H9 (cell line): ENCODE measurements around the gene TNRC18. TPM values are rescaled to one million over a fixed set of nuclear protein-coding genes. Genes with fewer than 3 reads are reported as not detected.
"Not testable (repeated sequence)": the region's sequence is repeated elsewhere in the genome, so short reads cannot be mapped to it uniquely, and the experiment has no call there.

Source experiments
- DNase-seq: peaks from one replicate; pipeline ENCODE4 v3.0.0-alpha.2; 2017
- H2AFZ ChIP-seq: one replicate; pipeline ENCODE4 v1.6.1; 2013; ENCODE audit warnings: mild to moderate bottlenecking, low read length, control low read depth, moderate library complexity
- H2AK5ac ChIP-seq: 2 replicates; pipeline ENCODE4 v1.6.1; 2013; ENCODE audit warnings: low read length, control low read depth, mixed read lengths; ENCODE audit not compliant: insufficient read length
- H2BK120ac ChIP-seq: one replicate; pipeline ENCODE4 v1.6.1; 2013; ENCODE audit warnings: low read depth, mild to moderate bottlenecking, low read length, control low read depth, inconsistent platforms; ENCODE audit not compliant: poor library complexity, severe bottlenecking
- H2BK12ac ChIP-seq: 2 replicates; pipeline ENCODE4 v1.6.1; 2013; ENCODE audit warnings: low read length, control low read depth, mixed read lengths, low read depth; ENCODE audit not compliant: insufficient read length
- H2BK15ac ChIP-seq: 2 replicates; pipeline ENCODE4 v1.6.1; 2013; ENCODE audit warnings: low read depth, low read length, control low read depth
- H2BK20ac ChIP-seq: one replicate; pipeline ENCODE4 v1.6.1; 2013; ENCODE audit warnings: low read depth, mild to moderate bottlenecking, low read length, control low read depth, inconsistent platforms; ENCODE audit not compliant: poor library complexity, severe bottlenecking
- H2BK5ac ChIP-seq: 2 replicates; pipeline ENCODE4 v1.6.1; 2013; ENCODE audit warnings: low read length, control low read depth, mixed read lengths; ENCODE audit not compliant: insufficient read length
- H3K14ac ChIP-seq: 2 replicates; pipeline ENCODE4 v1.6.1; 2013; ENCODE audit warnings: low read length, control low read depth; ENCODE audit not compliant: insufficient read depth
- H3K18ac ChIP-seq: 2 replicates; pipeline ENCODE4 v1.6.1; 2013; ENCODE audit warnings: low read depth, mild to moderate bottlenecking, mixed read lengths, low read length, control low read depth; ENCODE audit not compliant: insufficient read length
- H3K23ac ChIP-seq: 2 replicates; pipeline ENCODE4 v1.6.1; 2013; ENCODE audit warnings: low read length, control low read depth, mixed read lengths, low read depth; ENCODE audit not compliant: insufficient read length
- H3K23me2 ChIP-seq: 2 replicates; pipeline ENCODE4 v1.6.1; 2013; ENCODE audit warnings: low read depth, mild to moderate bottlenecking, mixed read lengths, low read length, control low read depth; ENCODE audit not compliant: insufficient read length, poor library complexity, severe bottlenecking
- H3K27ac ChIP-seq: 2 replicates; pipeline ENCODE4 v1.5.1; 2013; ENCODE audit warnings: low read length, control low read depth, mixed read lengths, low read depth; ENCODE audit not compliant: insufficient read length
- H3K27me3 ChIP-seq: 2 replicates; pipeline ENCODE4 v1.6.1; 2013; ENCODE audit warnings: low read length, control low read depth, inconsistent platforms; ENCODE audit not compliant: insufficient read depth
- H3K4ac ChIP-seq: 2 replicates; pipeline ENCODE4 v1.6.1; 2013; ENCODE audit warnings: low read depth, mild to moderate bottlenecking, control low read depth, inconsistent platforms, low read length, moderate library complexity
- H3K4me1 ChIP-seq: 2 replicates; pipeline ENCODE4 v1.6.1; 2013; ENCODE audit warnings: low read length, control low read depth, inconsistent platforms; ENCODE audit not compliant: insufficient read depth
- H3K4me2 ChIP-seq: 2 replicates; pipeline ENCODE4 v1.6.1; 2013; ENCODE audit warnings: low read length, control low read depth, mixed read lengths; ENCODE audit not compliant: insufficient read length, insufficient read depth
- H3K56ac ChIP-seq: 2 replicates; pipeline ENCODE4 v1.6.1; 2013; ENCODE audit warnings: low read depth, mild to moderate bottlenecking, mixed read lengths, low read length, control low read depth; ENCODE audit not compliant: insufficient read length
- H3K79me1 ChIP-seq: 2 replicates; pipeline ENCODE4 v1.6.1; 2013; ENCODE audit warnings: low read depth, mild to moderate bottlenecking, moderate library complexity, low read length, control low read depth, inconsistent platforms; ENCODE audit not compliant: insufficient read depth, poor library complexity, severe bottlenecking
- H3K79me2 ChIP-seq: 2 replicates; pipeline ENCODE4 v1.6.1; 2013; ENCODE audit warnings: low read length, control low read depth, inconsistent platforms; ENCODE audit not compliant: insufficient read depth
- H3K9ac ChIP-seq: 2 replicates; pipeline ENCODE4 v1.6.1; 2013; ENCODE audit warnings: low read length, control low read depth, mixed read lengths; ENCODE audit not compliant: insufficient read length; ENCODE audit errors: extremely low read depth
- H3K9me3 ChIP-seq: one replicate; pipeline ENCODE4 v1.6.1; 2013; ENCODE audit warnings: low read depth, low read length, inconsistent platforms; ENCODE audit not compliant: control insufficient read depth
- H3T11ph ChIP-seq: one replicate; pipeline ENCODE4 v1.6.1; 2013; ENCODE audit warnings: mild to moderate bottlenecking, low read length, control low read depth, inconsistent platforms
- H4K20me1 ChIP-seq: one replicate; pipeline ENCODE4 v1.6.1; 2013; ENCODE audit not compliant: control insufficient read depth, insufficient read length, insufficient read depth
- H4K5ac ChIP-seq: 2 replicates; pipeline ENCODE4 v1.6.1; 2013; ENCODE audit warnings: low read depth, mild to moderate bottlenecking, mixed read lengths, low read length, control low read depth; ENCODE audit not compliant: insufficient read length
- H4K8ac ChIP-seq: replicated peaks from 2 replicates; pipeline ENCODE4 v1.6.1; 2013; ENCODE audit warnings: low read length, control low read depth, mixed read lengths, low read depth; ENCODE audit not compliant: insufficient read length
- H4K91ac ChIP-seq: 2 replicates; pipeline ENCODE4 v1.6.1; 2013; ENCODE audit warnings: low read depth, mild to moderate bottlenecking, moderate library complexity, mixed read lengths, low read length, control low read depth; ENCODE audit not compliant: insufficient read length
- H3K27ac Mint-ChIP-seq, 3 experiments: 2 replicates in 2 of 3; 3 replicates in 1 of 3; pipeline ENCODE4 v1.8.0; 2020 to 2021; ENCODE audit warnings: mixed read lengths in 3 of 3, mild to moderate bottlenecking in 1 of 3, moderate library complexity in 1 of 3
- H3K27me3 Mint-ChIP-seq: 2 replicates; pipeline ENCODE4 v1.8.0; 2021; ENCODE audit warnings: low read depth, mild to moderate bottlenecking, moderate library complexity, mixed read lengths
- H3K36me3 Mint-ChIP-seq, 3 experiments: 2 replicates in 2 of 3; 3 replicates in 1 of 3; pipeline ENCODE4 v1.8.0; 2020 to 2021; ENCODE audit warnings: low read depth in 3 of 3, mixed read lengths in 3 of 3; ENCODE audit not compliant: insufficient read depth in 1 of 3
- H3K4me1 Mint-ChIP-seq, 2 experiments: 2 replicates each; pipeline ENCODE4 v1.8.0; 2020; ENCODE audit warnings: mixed read lengths in 2 of 2
- H3K4me3 Mint-ChIP-seq, 2 experiments: 2 replicates in 1 of 2; 3 replicates in 1 of 2; pipeline ENCODE4 v1.8.0; 2020 to 2021; ENCODE audit warnings: mild to moderate bottlenecking in 2 of 2, mixed read lengths in 2 of 2, moderate library complexity in 1 of 2
- H3K9me3 Mint-ChIP-seq, 2 experiments: 2 replicates in 1 of 2; 3 replicates in 1 of 2; pipeline ENCODE4 v1.8.0; 2020; ENCODE audit warnings: mild to moderate bottlenecking in 2 of 2, mixed read lengths in 2 of 2, moderate library complexity in 1 of 2
- CTCF ChIP-seq: fragments of 200-600 bp; sonication (generic); conservative IDR thresholded peaks from 3 replicates; pipeline ENCODE4 v1.8.0; 2021; ENCODE audit warnings: antibody characterized with exemption, mild to moderate bottlenecking
- WGBS: extraction: QIAGEN DNeasy Blood & Tissue Kit; methylation state at CpG from one replicate; pipeline ENCODE4 v1.1.7; 2013; ENCODE audit warnings: missing lambda C conversion rate, low lambda C conversion rate, mixed read lengths; ENCODE audit not compliant: insufficient read length; ENCODE audit errors: extremely low coverage; 5-methylcytosine and 5-hydroxymethylcytosine counted together
- total RNA-seq: library from RNA; stranded (reverse); gene quantifications from 2 replicates; pipeline ENCODE4 v1.2.1, GENCODE V29; 2021

TNRC18 gene
- total RNA-seq, 1 experiment from 2014 or later = 21.2 TPM

- Histone ChIP-seq H2BK120ac (no peak overlapping the region), H3K56ac (no peak overlapping the region), H2BK20ac (no peak overlapping the region), H2BK15ac (no peak overlapping the region), H3K79me2 (no peaks in the 10 kb centered on the region), H2BK5ac (no peak overlapping the region), H3T11ph (no peak overlapping the region), H2AK5ac (no peak overlapping the region), H4K91ac (no peak overlapping the region), H3K23ac (no peak overlapping the region), H3K14ac (no peak overlapping the region), H3K4ac (no peak overlapping the region), H4K5ac (no peak overlapping the region), H3K27ac (no peak overlapping the region), H3K9me3 (no peaks in the 10 kb centered on the region), H3K4me1 (no peaks in the 10 kb centered on the region), H3K79me1 (no peaks in the 10 kb centered on the region), H2AFZ (no peak overlapping the region), H3K23me2 (no peaks in the 10 kb centered on the region), H3K4me2 (no peak overlapping the region), H3K9ac (no peak overlapping the region), H4K20me1 (no peaks in the 10 kb centered on the region), H3K27me3 (no peaks in the 10 kb centered on the region), H2BK12ac (no peak overlapping the region), H3K18ac (no peak overlapping the region), H4K8ac (no peak overlapping the region)
- H3K4me1 Mint-ChIP-seq = no peaks in the 10 kb centered on the region
- no peaks in the 10 kb centered on the region for H3K27me3 Mint-ChIP-seq
- H3K36me3 Mint-ChIP-seq = peaks cover 0 to 8% (median 0%) of the 10 kb centered on the region in 3 experiments; a peak in 3 of 7 replicates
- no peak overlapping the region for H3K27ac Mint-ChIP-seq
- no peak for DNase-seq
- no CpG with 5 or more reads among the region's 25 CpGs for WGBS
- H3K9me3 Mint-ChIP-seq = no peaks in the 10 kb centered on the region
- TF ChIP-seq CTCF = no peak
- H3K4me3 Mint-ChIP-seq = no peak overlapping the region
These were observed 114.5 kb downstream of the TNRC18 start for GRCh38 chr7:5309146-5309545.

- not testable (repeated sequence) for H3K9me3 ChIP-seq
These were observed 116.2 kb downstream of the TNRC18 start for GRCh38 chr7:5307221-5308142.

More at GRCh38 chr7:5307221-5308142, 116.2 kb downstream of the TNRC18 start:
- not testable (repeated sequence) for H2AK5ac ChIP-seq, H2BK5ac ChIP-seq, H2AFZ ChIP-seq, H2BK15ac ChIP-seq, H3K4me1 ChIP-seq, H2BK120ac ChIP-seq, H3K27me3 ChIP-seq, H3K27ac Mint-ChIP-seq, H3T11ph ChIP-seq, H3K79me1 ChIP-seq, H4K5ac ChIP-seq, H3K4me1 Mint-ChIP-seq, H3K23me2 ChIP-seq, H2BK20ac ChIP-seq, H3K4me3 Mint-ChIP-seq, H4K8ac ChIP-seq, H3K14ac ChIP-seq, H3K23ac ChIP-seq, H3K9me3 Mint-ChIP-seq, H3K79me2 ChIP-seq, H3K4ac ChIP-seq, DNase-seq, H3K56ac ChIP-seq, H4K20me1 ChIP-seq, H3K27ac ChIP-seq, H3K4me2 ChIP-seq, H3K9ac ChIP-seq, H3K27me3 Mint-ChIP-seq, H2BK12ac ChIP-seq, H3K18ac ChIP-seq, H3K36me3 Mint-ChIP-seq, H4K91ac ChIP-seq
- WGBS = no CpG with 5 or more reads among the region's 39 CpGs
